HCT116 (cell line): ENCODE measurements around the gene SLAIN2. TPM values are rescaled to one million over a fixed set of nuclear protein-coding genes. Genes with fewer than 3 reads are reported as not detected.

Experiments
- ATAC-seq: fragments of 200-7000 bp; cut with Tn5 transposase; 2 replicates; pipeline ENCODE4 v1.9.1; 2020; ENCODE audit warnings: mild to moderate bottlenecking, moderate library complexity
- BruUV-seq: library from RNA; stranded (reverse); fragments of 400-500 nt; replicated peaks from 2 replicates; lab custom pipeline; 2021; lab: Mats Ljungman, UMichigan
- CTCF ChIA-PET: fragments of 300-600 bp; sonication (Branson Sonifier 250); formaldehyde crosslinking; loops from one replicate; lab custom pipeline; 2021; ENCODE audit warnings: antibody characterized with exemption; lab: Charles Lee
- POLR2A ChIA-PET: fragments of 300-600, 350-600 bp; sonication (Branson Sonifier 250); formaldehyde crosslinking; loops from one replicate; lab custom pipeline; 2021; ENCODE audit warnings: antibody characterized with exemption; lab: Charles Lee
- RAD21 ChIA-PET, 2 experiments: fragments of 300-600 bp; sonication (Branson Sonifier 250); formaldehyde crosslinking; loops; one replicate each; lab custom pipeline; 2023; ENCODE audit warnings: low total read pairs in 2 of 2; ENCODE audit not compliant: uncharacterized antibody in 2 of 2, unreplicated experiment in 2 of 2, low non-redundant PET in 1 of 2; lab: Charles Lee
- DNase-seq: peaks from one replicate; pipeline ENCODE4 v3.0.0-alpha.2; 2010; ENCODE audit warnings: low read depth, low spot score
- H2AFZ ChIP-seq: fragments of 200-600 bp; shearing (Covaris generic), sonication (generic); 2 replicates; pipeline ENCODE4 v1.6.1; 2017; ENCODE audit warnings: low read depth, mixed run types, mixed read lengths, antibody characterized with exemption, low read length; ENCODE audit not compliant: poor library complexity, severe bottlenecking
- H3K27ac ChIP-seq: 2 replicates; pipeline ENCODE4 v1.5.1; 2012; ENCODE audit warnings: low read depth, low read length
- H3K27me3 ChIP-seq: fragments of 200-600 bp; sonication (generic); 2 replicates; pipeline ENCODE4 v1.6.1; 2016; ENCODE audit warnings: mixed run types, low read length, mixed read lengths; ENCODE audit not compliant: insufficient read depth
- H3K36me3 ChIP-seq, 2 experiments: fragments of 200-500 bp in 1 of 2; fragments of 200-600 bp in 1 of 2; sonication (Bioruptor generic) in 1 of 2; sonication (generic) in 1 of 2; 2 replicates each; pipeline versions ENCODE4 v1.5.1 to v1.6.1; 2014 to 2016; ENCODE audit warnings: low read length in 2 of 2, inconsistent platforms in 1 of 2, mixed read lengths in 1 of 2, mixed run types in 1 of 2; ENCODE audit not compliant: insufficient read depth in 2 of 2, control insufficient read depth in 1 of 2
- H3K4me1 ChIP-seq, 2 experiments: fragments of 200-600 bp in 1 of 2; sonication (generic) in 1 of 2; 2 replicates each; pipeline versions ENCODE4 v1.5.1 to v1.6.1; 2012 to 2017; ENCODE audit warnings: low read length in 2 of 2, inconsistent platforms in 1 of 2, mild to moderate bottlenecking in 1 of 2, mixed read lengths in 1 of 2, mixed run types in 1 of 2, moderate library complexity in 1 of 2; ENCODE audit not compliant: insufficient read depth in 2 of 2, control insufficient read depth in 1 of 2
- H3K4me2 ChIP-seq: fragments of 200-600 bp; sonication (generic); 2 replicates; pipeline ENCODE4 v1.6.1; 2017; ENCODE audit warnings: mixed run types, low read length, mixed read lengths
- H3K4me3 ChIP-seq, 2 experiments: fragments of 200-600 bp in 1 of 2; sonication (generic) in 1 of 2; replicated peaks in 1 of 2; 2 replicates each; pipeline ENCODE4 v1.5.1; 2011 to 2016; ENCODE audit warnings: low read length in 2 of 2, control low read depth in 1 of 2, low read depth in 1 of 2, mild to moderate bottlenecking in 1 of 2, mixed read lengths in 1 of 2, mixed run types in 1 of 2
- H3K79me2 ChIP-seq: fragments of 200-600 bp; sonication (generic); 2 replicates; pipeline ENCODE4 v1.6.1; 2017; ENCODE audit warnings: mild to moderate bottlenecking, mixed run types, low read length, moderate library complexity, mixed read lengths; ENCODE audit not compliant: insufficient read depth
- H3K9ac ChIP-seq: fragments of 200-600 bp; sonication (generic); 2 replicates; pipeline ENCODE4 v1.6.1; 2016; ENCODE audit warnings: low read length, mixed read lengths
- H3K9me2 ChIP-seq: fragments of 200-600 bp; sonication (generic), shearing (Covaris generic); 2 replicates; pipeline ENCODE4 v1.6.1; 2017; ENCODE audit warnings: mixed run types, mild to moderate bottlenecking, moderate library complexity; ENCODE audit not compliant: insufficient read depth
- H3K9me3 ChIP-seq, 2 experiments: fragments of 200-500 bp in 1 of 2; fragments of 200-600 bp in 1 of 2; sonication (Bioruptor generic) in 1 of 2; sonication (generic) in 1 of 2; 2 replicates each; pipeline ENCODE4 v1.6.1; 2014 to 2017; ENCODE audit warnings: low read length in 2 of 2, mixed read lengths in 2 of 2, inconsistent platforms in 1 of 2, low read depth in 1 of 2, mild to moderate bottlenecking in 1 of 2, mixed run types in 1 of 2, moderate library complexity in 1 of 2; ENCODE audit not compliant: control insufficient read depth in 1 of 2, insufficient read depth in 1 of 2
- H4K20me1 ChIP-seq: fragments of 200-600 bp; sonication (generic), shearing (Covaris generic); 2 replicates; pipeline ENCODE4 v1.6.1; 2017; ENCODE audit warnings: mixed run types, mild to moderate bottlenecking, moderate library complexity; ENCODE audit not compliant: insufficient read depth
- EGR1 ChIP-seq: IDR thresholded peaks from 2 replicates; pipeline ENCODE4 v1.6.1; 2012; ENCODE audit warnings: low read depth
- ELF1 ChIP-seq: IDR thresholded peaks from 2 replicates; pipeline ENCODE4 v1.6.1; 2012; ENCODE audit warnings: low read depth, borderline replicate concordance
- EZH2 ChIP-seq: fragments of 200-600 bp; sonication (generic); IDR thresholded peaks from 2 replicates; pipeline ENCODE4 v1.6.1; 2017; ENCODE audit warnings: antibody characterized with exemption, mixed run types
- EZH2phosphoT487 ChIP-seq: fragments of 200-600 bp; IDR thresholded peaks from 2 replicates; pipeline ENCODE4 v1.6.1; 2018; ENCODE audit warnings: antibody characterized with exemption, borderline replicate concordance
- POLR2AphosphoS5 ChIP-seq: IDR thresholded peaks from 2 replicates; pipeline ENCODE4 v1.6.1; 2011; ENCODE audit warnings: mild to moderate bottlenecking, low read depth, low read length, moderate library complexity
- RAD21 ChIP-seq: IDR thresholded peaks from 2 replicates; pipeline ENCODE4 v1.6.1; 2012; ENCODE audit warnings: low read depth, mild to moderate bottlenecking
- SRF ChIP-seq: IDR thresholded peaks from 2 replicates; pipeline ENCODE4 v1.6.1; 2012; ENCODE audit warnings: low read depth
- TCF7L2 ChIP-seq: IDR thresholded peaks from 2 replicates; pipeline ENCODE4 v1.7.0; 2011; ENCODE audit warnings: borderline replicate concordance, inconsistent platforms; ENCODE audit not compliant: insufficient read depth, insufficient read length; ENCODE audit errors: extremely low read depth
- ZNF274 ChIP-seq: fragments of 200-500 bp; sonication (Bioruptor generic); IDR thresholded peaks from 2 replicates; pipeline ENCODE4 v1.6.1; 2014; ENCODE audit warnings: mild to moderate bottlenecking, low read depth, low read length, inconsistent platforms
- intact Hi-C: fragments of 100-400 bp; cut with micrococcal nuclease; formaldehyde crosslinking; loops from 2 replicates; pipeline ENCODE4 v1.10.0; 2022
- total RNA-seq: library from RNA; stranded (reverse); gene quantifications from one replicate; pipeline ENCODE4 v1.2.1, GENCODE V29; 2021; ENCODE audit not compliant: unreplicated experiment
- TF ChIP-seq, protein P1 (sequence below): IDR thresholded peaks from 2 replicates; pipeline ENCODE4 v1.6.1; 2012
- TF ChIP-seq, protein P2 (sequence below): IDR thresholded peaks from 2 replicates; pipeline ENCODE4 v1.6.1; 2012; ENCODE audit warnings: low read depth

SLAIN2 gene
- total RNA-seq, 1 experiment from 2014 or later, result 50.3 TPM

DNA sequence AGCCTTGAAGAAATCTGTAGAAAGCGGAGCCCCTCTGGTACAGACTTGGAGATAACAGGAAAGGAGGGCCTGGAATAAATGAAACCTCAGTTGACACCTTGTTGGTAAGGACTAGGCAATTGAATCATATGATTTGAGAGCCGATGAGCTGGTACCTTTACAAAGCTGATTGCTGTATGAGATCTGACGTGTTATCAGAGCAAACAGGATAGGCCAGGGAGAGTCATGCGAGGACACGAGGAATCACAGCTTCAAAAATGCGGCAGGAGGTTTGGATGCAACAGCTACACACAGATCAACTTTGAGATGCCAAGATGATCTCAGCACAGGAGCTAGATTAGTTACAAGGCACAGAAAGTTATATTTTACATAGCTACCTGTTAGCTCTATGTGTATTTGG lies 134.4 kb downstream of the SLAIN2 start:
- ChIA-PET CTCF (no interaction called here), POLR2A (no interaction called here), RAD21 (no interaction called here)
- no peaks in the 10 kb centered on the region for H4K20me1 ChIP-seq
- no peak overlapping the region for H3K9ac ChIP-seq
- H3K36me3 ChIP-seq, result no peaks in the 10 kb centered on the region
- H2AFZ ChIP-seq, result no peak overlapping the region
- H3K27ac ChIP-seq, result no peak overlapping the region
- no peaks in the 10 kb centered on the region for H3K79me2 ChIP-seq
- H3K27me3 ChIP-seq, result no peaks in the 10 kb centered on the region
- TF ChIP-seq ELF1, result no peak
- no peak for TF ChIP-seq TCF7L2
- no peak for TF ChIP-seq EZH2phosphoT487
- no peak for TF ChIP-seq RAD21
- TF ChIP-seq EGR1, result no peak
- TF ChIP-seq ZNF274, result no peak
- TF ChIP-seq, protein P1, sequence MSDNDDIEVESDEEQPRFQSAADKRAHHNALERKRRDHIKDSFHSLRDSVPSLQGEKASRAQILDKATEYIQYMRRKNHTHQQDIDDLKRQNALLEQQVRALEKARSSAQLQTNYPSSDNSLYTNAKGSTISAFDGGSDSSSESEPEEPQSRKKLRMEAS, result no peak
- no peak for TF ChIP-seq POLR2AphosphoS5
- TF ChIP-seq SRF, result no peak
- TF ChIP-seq EZH2, result no peak
- TF ChIP-seq, protein P2, sequence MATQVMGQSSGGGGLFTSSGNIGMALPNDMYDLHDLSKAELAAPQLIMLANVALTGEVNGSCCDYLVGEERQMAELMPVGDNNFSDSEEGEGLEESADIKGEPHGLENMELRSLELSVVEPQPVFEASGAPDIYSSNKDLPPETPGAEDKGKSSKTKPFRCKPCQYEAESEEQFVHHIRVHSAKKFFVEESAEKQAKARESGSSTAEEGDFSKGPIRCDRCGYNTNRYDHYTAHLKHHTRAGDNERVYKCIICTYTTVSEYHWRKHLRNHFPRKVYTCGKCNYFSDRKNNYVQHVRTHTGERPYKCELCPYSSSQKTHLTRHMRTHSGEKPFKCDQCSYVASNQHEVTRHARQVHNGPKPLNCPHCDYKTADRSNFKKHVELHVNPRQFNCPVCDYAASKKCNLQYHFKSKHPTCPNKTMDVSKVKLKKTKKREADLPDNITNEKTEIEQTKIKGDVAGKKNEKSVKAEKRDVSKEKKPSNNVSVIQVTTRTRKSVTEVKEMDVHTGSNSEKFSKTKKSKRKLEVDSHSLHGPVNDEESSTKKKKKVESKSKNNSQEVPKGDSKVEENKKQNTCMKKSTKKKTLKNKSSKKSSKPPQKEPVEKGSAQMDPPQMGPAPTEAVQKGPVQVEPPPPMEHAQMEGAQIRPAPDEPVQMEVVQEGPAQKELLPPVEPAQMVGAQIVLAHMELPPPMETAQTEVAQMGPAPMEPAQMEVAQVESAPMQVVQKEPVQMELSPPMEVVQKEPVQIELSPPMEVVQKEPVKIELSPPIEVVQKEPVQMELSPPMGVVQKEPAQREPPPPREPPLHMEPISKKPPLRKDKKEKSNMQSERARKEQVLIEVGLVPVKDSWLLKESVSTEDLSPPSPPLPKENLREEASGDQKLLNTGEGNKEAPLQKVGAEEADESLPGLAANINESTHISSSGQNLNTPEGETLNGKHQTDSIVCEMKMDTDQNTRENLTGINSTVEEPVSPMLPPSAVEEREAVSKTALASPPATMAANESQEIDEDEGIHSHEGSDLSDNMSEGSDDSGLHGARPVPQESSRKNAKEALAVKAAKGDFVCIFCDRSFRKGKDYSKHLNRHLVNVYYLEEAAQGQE, result no peak
- no peaks in the 10 kb centered on the region for H3K9me3 ChIP-seq
- no peak overlapping the region for H3K4me2 ChIP-seq
- no peak for ATAC-seq
- BruUV-seq, result no TSS peak
- H3K9me2 ChIP-seq, result no peaks in the 10 kb centered on the region
- no peak overlapping the region for H3K4me3 ChIP-seq
- no peaks in the 10 kb centered on the region for H3K4me1 ChIP-seq
- intact Hi-C loops, result no loop called here
- DNase-seq, result no peak

Other genes starting within 250 kb of the SLAIN2 start
- 1.7 TPM for gene TXK, start 207.3 kb upstream of the SLAIN2 start, total RNA-seq
- gene TEC, start 71.7 kb upstream of the SLAIN2 start, total RNA-seq, result 4.5 TPM
- 8.4 TPM for gene SLC10A4, start 141.8 kb downstream of the SLAIN2 start, total RNA-seq
- gene ZAR1, start 148.7 kb downstream of the SLAIN2 start, total RNA-seq, result 0.47 TPM